ENCODE measurements around the gene CSF3R.

Gene CSF3R

DNA sequence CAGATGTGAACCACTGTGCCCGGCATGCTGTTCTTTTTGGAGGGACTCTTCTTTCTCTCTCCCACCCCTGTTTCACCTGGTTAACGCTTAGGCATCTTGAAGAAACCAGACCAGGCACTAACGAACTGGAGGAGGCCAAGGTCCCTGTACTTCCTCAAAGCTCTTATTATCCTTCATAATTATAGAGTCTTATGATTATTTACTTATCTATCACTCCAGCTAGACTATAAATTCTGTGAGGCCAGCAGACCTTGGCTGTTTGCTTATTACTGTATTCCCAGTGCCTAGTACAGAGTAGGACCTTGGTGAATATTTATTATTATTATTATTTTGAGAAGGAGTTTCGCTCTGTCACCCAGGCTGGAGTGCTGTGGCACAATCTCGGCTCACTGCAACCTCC is 5.8 kb downstream of the CSF3R start:
- Histone ChIP-seq H3K36me3 (ENCODE audit: insufficient read depth) (no peaks in the 10 kb centered on the region), H3K9ac (no peak overlapping the region), H2AFZ (ENCODE audit: low read depth) (no peak overlapping the region), H3K4me1 (ENCODE audit: low read depth, poor library complexity, severe bottlenecking) (peaks cover 23% of the 10 kb centered on the region), H3K27me3 (ENCODE audit: insufficient read depth, low read depth) (no peaks in the 10 kb centered on the region), H3K4me3 (IDR thresholded peaks at IDR 0.05; ENCODE audit: insufficient read depth, low read depth, low read length) (no peak overlapping the region), H3K27ac (no peak overlapping the region), H3K4me2 (no peak overlapping the region), H3K79me2 (ENCODE audit: insufficient read depth, low read depth) (no peaks in the 10 kb centered on the region), H4K20me1 (ENCODE audit: insufficient read depth) (no peaks in the 10 kb centered on the region)
- TF ChIP-seq, protein P1, sequence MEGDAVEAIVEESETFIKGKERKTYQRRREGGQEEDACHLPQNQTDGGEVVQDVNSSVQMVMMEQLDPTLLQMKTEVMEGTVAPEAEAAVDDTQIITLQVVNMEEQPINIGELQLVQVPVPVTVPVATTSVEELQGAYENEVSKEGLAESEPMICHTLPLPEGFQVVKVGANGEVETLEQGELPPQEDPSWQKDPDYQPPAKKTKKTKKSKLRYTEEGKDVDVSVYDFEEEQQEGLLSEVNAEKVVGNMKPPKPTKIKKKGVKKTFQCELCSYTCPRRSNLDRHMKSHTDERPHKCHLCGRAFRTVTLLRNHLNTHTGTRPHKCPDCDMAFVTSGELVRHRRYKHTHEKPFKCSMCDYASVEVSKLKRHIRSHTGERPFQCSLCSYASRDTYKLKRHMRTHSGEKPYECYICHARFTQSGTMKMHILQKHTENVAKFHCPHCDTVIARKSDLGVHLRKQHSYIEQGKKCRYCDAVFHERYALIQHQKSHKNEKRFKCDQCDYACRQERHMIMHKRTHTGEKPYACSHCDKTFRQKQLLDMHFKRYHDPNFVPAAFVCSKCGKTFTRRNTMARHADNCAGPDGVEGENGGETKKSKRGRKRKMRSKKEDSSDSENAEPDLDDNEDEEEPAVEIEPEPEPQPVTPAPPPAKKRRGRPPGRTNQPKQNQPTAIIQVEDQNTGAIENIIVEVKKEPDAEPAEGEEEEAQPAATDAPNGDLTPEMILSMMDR (conservative IDR thresholded peaks at IDR 0.05; ENCODE audit: low read depth, low read length), result no peak

DNA sequence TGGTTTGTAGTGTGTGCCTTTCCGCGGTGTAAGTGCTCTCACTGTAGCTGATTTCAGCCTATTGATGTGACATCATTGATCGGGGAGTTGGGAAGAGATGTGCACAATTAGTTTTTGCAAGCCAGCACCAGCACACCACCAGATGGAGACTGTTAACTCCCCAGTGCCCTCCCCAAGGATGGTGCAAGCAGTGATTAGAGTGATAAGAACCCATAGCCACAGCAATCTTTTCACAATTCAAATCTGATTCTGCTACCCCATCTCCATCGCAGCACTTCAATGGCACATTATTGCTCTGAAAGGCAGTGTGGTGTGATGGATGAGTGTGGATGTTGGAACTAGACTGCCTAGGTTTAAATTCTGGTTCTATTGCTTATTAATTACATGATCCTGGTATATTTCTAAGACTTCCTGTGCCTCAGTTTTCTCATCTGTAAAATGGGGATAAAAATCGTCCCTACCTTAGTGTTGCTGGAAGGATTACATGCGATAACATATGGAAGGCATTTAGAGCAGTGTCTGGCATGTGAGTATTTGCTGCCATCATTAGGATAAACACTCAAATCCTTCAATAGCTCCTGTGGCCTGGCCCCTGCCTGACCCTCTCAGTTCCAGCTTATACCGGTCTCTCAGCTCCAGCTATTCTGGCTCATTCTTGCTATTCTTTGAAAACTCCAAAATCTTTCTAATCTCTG is 6.7 kb downstream of the CSF3R start:
- no peak overlapping the region for H2AFZ ChIP-seq (ENCODE audit: low read depth)

DNA sequence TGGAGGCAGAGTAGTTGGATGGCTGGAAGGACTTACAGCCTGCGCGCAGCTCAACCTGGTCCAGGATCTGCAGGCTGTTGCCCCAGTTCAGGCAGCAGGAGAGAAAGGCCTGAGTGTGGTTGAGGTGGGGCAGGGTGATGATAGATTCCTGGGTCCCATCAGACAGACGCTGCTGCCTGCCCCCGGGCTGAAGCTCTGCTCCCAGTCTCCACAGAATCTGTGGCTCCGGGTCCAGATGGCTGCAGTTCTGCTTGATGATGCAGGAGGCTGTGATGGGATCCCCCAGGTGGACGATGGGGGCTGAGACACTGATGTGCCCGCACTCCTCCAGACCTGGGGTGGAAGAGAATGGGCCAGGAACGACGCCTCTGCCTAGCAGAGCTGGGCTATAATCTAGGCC is 7.4 kb downstream of the CSF3R start:
- Histone ChIP-seq H2AFZ (ENCODE audit: low read depth) (no peak overlapping the region), H3K36me3 (ENCODE audit: insufficient read depth) (no peaks in the 10 kb centered on the region)
- TF ChIP-seq, protein P1 (conservative IDR thresholded peaks at IDR 0.05; ENCODE audit: low read depth, low read length), result no peak

More for the DNA sequence above, 6.7 kb downstream of the CSF3R start:
- peaks cover 23% of the 10 kb centered on the region for H3K4me1 ChIP-seq (ENCODE audit: low read depth, poor library complexity, severe bottlenecking)
- no peaks in the 10 kb centered on the region for H4K20me1 ChIP-seq (ENCODE audit: insufficient read depth)
- H3K9ac ChIP-seq, result no peak overlapping the region
- H3K27me3 ChIP-seq (ENCODE audit: insufficient read depth, low read depth), result no peaks in the 10 kb centered on the region
- H3K4me2 ChIP-seq, result no peak overlapping the region
- no peak overlapping the region for H3K27ac ChIP-seq
- TF ChIP-seq, protein P1 (conservative IDR thresholded peaks at IDR 0.05; ENCODE audit: low read depth, low read length), result no peak
- no peaks in the 10 kb centered on the region for H3K79me2 ChIP-seq (ENCODE audit: insufficient read depth, low read depth)
- no peak overlapping the region for H3K4me3 ChIP-seq (IDR thresholded peaks at IDR 0.05; ENCODE audit: insufficient read depth, low read depth, low read length)
- no peaks in the 10 kb centered on the region for H3K36me3 ChIP-seq (ENCODE audit: insufficient read depth)

DNA sequence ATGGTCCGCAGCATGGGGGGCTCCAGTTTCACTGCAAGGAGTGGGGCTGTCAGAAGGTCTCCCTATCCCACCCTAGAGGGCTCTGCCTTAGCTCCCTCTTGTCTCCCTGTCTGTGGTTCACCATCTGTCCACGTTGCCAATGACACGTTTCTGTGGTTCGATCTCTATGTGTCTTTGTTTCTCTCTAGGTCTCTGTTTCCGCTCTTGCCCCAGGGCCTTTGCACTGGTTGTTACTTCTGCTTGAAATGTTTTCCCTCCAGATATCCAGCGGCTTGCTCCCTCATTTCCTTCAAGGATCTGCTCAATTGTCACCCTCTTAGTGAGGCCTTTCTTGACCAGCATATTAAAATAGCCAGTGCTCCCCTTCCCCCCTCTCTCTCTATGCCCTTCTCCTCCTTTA is 10.1 kb downstream of the CSF3R start:
- Histone ChIP-seq H4K20me1 (ENCODE audit: insufficient read depth) (no peaks in the 10 kb centered on the region), H3K79me2 (ENCODE audit: insufficient read depth, low read depth) (no peaks in the 10 kb centered on the region), H3K4me3 (IDR thresholded peaks at IDR 0.05; ENCODE audit: insufficient read depth, low read depth, low read length) (no peak overlapping the region), H3K36me3 (ENCODE audit: insufficient read depth) (no peaks in the 10 kb centered on the region), H3K27me3 (ENCODE audit: insufficient read depth, low read depth) (no peaks in the 10 kb centered on the region), H3K4me2 (no peak overlapping the region), H3K27ac (no peak overlapping the region), H3K4me1 (ENCODE audit: low read depth, poor library complexity, severe bottlenecking) (peaks cover 23% of the 10 kb centered on the region), H2AFZ (ENCODE audit: low read depth) (no peak overlapping the region), H3K9ac (no peak overlapping the region)
- TF ChIP-seq, protein P1 (conservative IDR thresholded peaks at IDR 0.05; ENCODE audit: low read depth, low read length), result no peak

More for the DNA sequence above, 7.4 kb downstream of the CSF3R start:
- peaks cover 23% of the 10 kb centered on the region for H3K4me1 ChIP-seq (ENCODE audit: low read depth, poor library complexity, severe bottlenecking)
- no peak overlapping the region for H3K27ac ChIP-seq
- H3K79me2 ChIP-seq (ENCODE audit: insufficient read depth, low read depth), result no peaks in the 10 kb centered on the region
- H4K20me1 ChIP-seq (ENCODE audit: insufficient read depth), result no peaks in the 10 kb centered on the region
- H3K4me2 ChIP-seq, result no peak overlapping the region
- no peak overlapping the region for H3K4me3 ChIP-seq (IDR thresholded peaks at IDR 0.05; ENCODE audit: insufficient read depth, low read depth, low read length)
- no peak overlapping the region for H3K9ac ChIP-seq
- H3K27me3 ChIP-seq (ENCODE audit: insufficient read depth, low read depth), result no peaks in the 10 kb centered on the region
